ENCODE data around the gene KANTR.

The KANTR gene, protein sequence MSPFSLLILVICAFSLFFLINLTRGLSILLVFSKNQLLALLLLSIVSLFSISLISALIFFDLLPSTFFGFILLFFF

DNA sequence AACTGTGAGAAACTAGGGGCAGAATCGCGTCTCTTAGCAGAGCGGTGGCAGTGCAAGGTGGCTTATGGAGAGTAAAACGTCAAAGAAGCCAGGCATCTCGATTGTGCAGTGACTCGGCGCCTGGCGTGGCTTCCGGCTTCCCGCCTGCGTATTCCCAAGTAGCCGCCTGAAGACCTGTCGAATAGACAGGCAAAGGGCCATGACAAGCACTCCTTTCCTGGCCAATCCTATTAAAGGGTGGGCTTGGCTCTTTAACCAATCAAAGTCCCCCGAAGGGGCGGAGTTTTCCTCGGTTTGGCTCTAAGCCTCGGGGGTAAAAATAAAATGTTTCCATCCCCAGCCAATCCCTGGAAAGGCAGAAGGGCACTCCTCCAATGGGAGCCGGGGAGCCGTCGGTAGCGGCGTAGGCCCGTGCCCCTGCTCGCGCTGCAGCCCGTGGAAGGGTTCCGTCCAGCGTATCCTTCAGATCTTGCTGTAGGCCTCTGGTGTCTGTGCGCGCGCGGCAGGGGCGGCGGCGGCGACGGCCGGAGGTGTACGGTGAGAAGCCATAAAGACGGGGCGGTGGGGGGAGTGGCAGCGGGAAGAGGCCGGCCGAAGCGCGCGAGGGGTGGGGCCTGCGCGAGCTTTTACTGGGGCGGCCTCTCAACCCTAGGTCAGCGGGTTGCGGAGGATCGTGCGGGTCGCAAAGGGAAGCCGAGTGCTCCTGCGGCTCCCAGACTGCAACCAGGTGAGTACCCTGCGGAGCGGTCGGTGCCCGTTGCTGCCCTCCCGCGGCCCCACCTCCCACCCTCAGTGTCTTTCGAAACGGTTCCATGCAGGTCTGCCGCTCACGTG is at the start of gene KANTR:
Gene KANTR, plus strand, starts transcription at position 395 of the 834 bp plus-strand sequence. CDS start 30,131 bp downstream, outside the sequence.
- peak; percentile 71 for DNase-seq

DNA sequence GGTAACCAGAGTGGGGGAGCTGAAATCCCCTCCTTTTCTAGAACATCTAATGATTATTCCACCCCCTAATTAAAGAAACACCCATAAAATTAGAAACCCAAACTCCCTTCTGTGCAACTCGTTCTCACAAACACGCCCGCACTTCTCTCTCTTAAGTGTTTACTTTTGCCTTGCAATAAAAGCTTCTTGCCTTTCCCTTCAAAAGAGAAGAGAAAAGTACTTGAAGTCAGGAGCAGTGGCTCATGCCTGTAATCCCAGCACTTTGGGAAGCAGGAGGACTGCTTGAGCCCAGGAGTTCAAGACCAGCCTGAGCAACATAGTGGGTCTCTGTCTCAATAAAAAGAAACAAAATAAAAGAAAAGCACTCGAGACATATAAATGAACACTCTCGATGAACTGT is 48.9 kb upstream of the KANTR start:
- no peak for DNase-seq

DNA sequence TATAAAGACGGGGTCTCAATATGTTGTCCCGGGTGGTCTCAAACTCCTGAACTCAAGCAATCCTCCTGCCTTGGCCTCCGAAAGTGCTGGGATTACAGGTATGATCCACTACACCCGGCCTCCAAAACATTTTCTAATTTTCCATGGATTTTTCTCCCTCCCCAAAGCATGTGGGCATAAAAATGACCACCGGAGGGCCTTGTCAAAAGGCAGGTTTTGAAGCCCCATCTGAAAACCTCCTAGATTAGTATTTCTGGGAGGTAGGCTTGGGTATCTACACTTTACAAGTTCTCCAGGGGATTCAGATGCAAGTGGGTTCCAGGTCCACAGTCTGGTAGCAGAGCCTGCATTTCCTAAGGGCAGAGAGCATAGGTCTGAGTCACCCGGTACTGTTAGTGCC is 46.7 kb upstream of the KANTR start:
- DNase-seq, result no peak

DNA sequence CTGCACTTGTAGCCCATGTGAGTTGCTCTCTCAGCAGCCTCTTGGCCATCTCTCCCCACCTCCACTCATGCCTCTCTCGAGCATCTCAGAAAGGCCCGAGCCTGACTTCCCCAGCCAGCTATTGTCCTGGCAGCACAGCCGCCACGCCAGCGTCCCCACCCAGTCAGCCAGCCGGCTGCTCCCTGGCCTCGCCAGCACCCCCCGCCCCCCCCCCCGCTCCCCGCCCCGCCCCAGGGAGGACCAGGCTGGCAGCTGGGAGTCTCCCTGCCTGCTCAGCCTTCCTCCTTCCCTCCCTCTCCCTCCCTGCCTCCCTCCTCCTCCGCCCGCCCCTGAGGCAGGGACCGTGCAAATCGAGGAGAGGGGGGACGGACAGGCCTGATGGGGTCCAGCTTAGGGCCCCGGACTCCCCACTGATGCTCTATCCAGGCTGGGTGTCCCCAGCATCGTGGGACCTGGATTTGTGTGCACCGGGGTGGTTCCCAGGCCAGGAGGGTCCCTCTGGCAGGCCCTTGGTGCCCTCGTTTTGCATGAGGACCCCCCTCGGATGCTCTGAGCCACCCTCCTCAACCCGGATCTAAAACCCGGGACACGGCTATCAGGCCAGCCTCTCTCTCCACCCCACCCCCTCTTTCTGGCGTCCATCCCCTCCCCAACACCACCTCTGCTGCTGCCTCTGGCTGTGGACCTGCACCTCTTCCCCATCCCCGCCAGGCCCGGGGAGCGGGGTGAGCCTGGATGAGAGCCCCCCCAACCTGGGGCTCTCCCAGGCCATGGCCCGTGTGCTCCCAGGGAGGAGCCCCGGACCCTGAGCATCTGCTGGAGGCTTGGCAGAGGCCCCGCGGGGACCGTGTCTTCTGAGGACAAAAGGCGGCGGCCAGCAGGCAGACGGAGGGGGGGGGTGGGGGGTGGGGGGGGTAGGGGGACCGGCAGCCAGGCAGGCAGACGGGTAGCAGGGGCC is 45.5 kb upstream of the KANTR start, which contains the start of gene GPR173:
Gene GPR173, plus strand, starts transcription at position 621 of the 958 bp plus-strand sequence. CDS start 27,833 bp downstream, outside the sequence.
- no peak for DNase-seq

- no peak for DNase-seq
These were observed 44.8 kb upstream of the KANTR start for GRCh38 chrX:53049127-53049517.

DNA sequence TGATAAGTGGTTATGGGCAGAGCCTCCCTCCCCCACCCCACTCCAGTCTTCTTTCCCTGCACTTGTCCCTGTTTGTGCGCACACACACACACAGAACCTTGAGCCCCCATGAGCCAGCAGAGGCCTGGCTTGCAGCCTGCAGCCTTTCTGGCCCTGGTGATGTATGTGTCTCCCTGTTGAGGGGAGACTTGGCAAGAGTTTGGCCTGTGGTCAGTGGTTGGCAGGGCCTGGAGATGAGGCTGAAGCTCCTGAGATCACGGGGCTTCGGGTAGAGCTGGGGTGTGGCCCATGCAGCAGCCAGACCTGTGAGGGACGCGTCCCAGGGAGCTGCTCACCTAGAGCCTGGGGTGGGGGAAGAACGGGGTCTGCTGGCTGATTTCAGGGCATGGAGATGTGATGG is 43.1 kb upstream of the KANTR start:
- DNase-seq, result no peak

DNA sequence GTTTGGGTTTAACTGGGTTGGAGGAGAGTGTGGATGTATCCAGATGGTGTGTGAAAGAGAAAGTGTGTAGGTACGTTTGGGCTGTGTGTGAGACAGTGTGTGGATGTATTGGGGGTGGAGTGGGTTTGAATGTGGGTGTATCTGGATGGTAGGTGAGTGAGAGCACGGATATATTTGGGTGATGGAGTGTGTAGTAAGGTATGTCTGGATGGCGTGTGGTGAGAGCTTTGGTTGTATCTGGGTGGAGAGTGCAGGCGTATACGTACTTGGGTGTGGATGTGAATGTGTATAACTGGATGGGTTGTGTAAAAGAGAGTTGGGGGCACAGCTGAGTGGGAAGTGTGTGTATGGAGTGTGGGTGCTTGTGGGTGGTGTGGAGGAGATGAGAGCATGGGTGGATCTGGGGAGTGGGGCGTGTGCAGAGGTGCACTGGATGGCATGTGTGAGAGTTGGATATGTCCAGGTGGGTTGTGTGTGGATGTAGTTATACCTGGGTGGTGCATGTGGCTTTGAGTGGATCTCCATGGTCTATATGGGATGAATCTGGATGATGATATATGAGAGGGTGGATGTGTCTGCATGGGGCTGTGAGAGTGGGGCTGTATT is 38.6 kb upstream of the KANTR start:
- no peak for DNase-seq

DNA sequence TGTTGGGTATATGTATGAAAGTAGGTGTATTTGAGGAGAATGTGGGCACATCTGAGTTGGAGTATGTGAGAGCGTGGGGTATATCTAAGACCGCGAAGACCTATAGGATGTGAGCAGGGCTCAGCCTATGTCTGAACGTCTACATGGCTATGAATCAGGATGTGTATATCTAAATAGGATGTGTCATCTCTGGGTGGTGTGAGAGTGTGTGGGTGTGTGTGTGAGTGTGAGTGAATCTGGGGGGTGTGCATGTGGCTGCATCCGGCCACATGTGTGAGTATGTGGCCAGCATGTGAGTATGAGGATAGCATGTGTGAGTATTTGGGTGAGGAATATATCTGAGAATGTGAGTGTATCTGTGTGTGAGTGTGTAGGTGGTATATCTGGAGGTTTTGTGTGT is 37.6 kb upstream of the KANTR start:
- DNase-seq, result no peak

DNA sequence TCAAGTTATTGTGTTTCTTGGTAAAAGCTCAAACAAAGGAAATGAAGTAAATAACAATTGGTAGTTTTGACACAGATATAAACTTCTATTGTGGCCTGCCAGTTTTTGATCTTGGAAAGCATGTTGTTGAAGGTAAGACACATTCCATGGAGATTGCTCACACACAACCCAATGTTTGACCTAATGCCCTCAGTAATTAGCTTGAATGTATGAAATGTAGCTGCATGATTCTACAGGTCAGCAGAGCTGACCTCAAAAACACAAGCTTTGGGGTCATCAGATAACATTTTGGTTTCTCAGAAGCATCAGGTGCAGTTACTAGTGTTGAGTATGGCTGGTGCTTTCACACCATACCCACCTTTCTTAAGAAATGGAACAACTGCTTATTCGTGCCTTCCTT is 28.8 kb upstream of the KANTR start:
- no peak for DNase-seq

- DNase-seq, result no peak
These were observed 22.9 kb upstream of the KANTR start for GRCh38 chrX:53071064-53071463.

DNA sequence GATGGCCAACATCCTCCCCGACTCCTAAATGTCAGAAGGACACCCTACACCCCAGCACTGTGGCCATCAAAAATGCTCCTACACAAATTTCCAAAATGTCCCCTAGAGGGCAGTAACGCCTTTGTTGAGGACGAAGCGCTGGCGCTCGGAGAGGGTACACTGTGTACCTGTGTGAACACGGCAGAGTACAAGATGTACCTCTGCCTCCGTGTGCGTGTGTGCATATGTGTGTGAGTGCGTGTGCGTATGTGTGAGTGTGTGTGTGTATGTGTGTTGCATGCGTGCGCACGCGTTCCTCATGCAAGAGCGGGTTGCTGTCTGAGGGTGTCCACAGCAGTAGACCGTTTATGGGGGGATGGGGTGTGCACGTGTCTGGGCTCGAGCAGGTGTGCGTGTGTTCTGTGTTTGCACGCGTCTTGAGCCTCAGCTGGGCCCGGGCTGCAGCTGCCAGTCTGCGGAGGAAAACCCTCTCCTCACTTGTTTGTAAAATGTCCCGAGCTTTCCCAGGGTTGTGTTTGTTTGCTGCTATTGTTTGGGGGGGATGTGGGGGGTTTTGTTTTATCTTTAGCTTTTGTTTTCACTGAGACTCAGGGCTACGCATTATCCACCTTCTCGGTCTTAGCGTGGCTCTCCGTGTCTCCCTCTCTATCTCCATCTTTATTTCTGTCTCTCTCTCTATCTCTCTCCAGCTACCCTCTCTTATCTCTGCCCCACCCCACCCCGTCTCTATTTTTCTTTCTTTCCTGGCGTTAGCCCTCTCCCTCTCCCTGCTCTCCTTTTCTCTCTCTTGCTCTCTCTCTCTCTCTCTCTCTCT is 22.1 kb upstream of the KANTR start:
- peak; percentile 63 for DNase-seq

DNA sequence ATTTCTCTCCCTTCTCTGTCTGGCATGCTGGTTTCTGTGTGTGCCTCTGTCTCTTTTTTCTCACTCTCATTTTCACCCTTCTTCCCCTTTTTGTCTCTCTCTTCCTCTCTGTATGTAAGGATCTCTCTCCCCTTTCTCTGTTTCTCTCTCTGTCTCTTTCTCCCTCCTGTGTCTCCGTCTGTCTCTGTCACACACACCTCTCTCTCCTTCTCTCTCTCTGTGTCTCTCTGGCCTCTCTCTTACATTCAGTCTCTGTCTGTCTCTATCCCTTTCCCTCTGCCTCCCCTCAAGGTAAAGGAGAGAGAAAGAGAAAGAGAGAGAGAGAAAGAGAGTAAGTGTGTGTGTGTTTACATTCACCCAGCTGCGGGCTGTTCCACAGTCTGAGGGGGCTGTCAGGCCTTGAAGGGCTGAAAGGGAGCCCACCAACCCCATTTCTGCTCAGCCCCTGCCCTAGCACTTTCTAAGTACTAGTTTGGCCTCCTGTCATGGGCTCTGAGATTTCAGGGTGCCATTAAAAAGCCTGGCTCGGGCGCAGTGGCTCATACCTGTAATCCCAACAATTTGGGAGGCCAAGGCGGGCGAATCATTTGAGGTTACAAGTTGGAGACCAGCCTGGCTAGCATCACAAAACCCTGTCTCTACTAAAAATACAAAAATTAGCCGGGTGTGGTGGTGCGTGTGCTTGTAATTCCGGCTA is 21.4 kb upstream of the KANTR start:
- DNase-seq, result no peak

DNA sequence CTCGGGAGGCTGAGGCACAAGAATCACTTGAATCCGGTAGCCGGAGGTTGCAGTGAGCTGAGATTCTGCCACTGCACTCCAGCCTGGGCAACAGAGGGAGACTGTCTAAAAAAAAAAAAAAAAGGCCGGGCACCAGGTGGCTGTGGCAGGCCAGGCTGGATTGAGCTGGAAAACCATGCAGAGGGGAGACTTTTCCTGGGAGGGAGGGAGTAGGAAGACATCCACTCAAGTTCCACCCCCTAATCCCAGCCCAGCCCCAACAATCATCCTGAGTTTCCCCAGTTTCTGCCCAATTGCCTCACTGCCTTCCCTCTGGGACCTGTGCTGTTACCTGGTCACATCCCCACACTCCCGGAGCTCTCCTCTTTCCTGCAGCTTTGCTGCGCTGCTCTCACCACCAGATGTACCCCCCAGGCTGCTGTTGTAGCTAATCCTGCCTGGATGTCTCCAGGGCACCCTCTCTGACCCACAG is 20.8 kb upstream of the KANTR start:
- no peak for DNase-seq

- DNase-seq, result no peak
These were observed 18.9 kb upstream of the KANTR start for GRCh38 chrX:53075011-53075410.

DNA sequence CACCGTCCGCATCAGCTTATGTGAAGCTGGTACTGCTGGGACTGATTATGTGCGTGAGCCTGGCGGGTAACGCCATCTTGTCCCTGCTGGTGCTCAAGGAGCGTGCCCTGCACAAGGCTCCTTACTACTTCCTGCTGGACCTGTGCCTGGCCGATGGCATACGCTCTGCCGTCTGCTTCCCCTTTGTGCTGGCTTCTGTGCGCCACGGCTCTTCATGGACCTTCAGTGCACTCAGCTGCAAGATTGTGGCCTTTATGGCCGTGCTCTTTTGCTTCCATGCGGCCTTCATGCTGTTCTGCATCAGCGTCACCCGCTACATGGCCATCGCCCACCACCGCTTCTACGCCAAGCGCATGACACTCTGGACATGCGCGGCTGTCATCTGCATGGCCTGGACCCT is 17.3 kb upstream of the KANTR start:
- no peak for DNase-seq

DNA sequence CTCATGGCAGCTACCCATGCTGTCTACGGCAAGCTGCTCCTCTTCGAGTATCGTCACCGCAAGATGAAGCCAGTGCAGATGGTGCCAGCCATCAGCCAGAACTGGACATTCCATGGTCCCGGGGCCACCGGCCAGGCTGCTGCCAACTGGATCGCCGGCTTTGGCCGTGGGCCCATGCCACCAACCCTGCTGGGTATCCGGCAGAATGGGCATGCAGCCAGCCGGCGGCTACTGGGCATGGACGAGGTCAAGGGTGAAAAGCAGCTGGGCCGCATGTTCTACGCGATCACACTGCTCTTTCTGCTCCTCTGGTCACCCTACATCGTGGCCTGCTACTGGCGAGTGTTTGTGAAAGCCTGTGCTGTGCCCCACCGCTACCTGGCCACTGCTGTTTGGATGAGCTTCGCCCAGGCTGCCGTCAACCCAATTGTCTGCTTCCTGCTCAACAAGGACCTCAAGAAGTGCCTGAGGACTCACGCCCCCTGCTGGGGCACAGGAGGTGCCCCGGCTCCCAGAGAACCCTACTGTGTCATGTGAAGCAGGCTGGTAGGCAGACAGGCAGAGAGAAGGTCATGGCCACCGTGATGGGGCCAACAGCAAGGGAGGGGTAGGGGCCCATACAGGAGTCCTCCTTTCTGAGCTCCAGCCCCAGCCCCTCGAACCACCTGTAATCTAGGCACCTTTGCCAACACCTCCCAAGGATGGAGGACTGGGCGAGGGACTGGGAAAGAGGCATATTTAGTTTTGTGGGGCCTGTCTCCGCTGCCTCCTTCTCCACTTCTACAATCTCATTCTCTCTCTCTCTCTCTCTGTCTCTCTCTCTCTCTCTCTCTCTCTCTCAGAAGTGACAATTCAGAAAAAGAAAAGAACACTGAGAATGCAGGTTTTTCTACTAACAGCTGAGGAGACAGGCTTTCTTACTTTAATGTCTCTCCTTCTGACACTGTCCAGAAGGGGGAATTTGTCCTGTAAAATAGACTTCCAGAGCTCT is 16.4 kb upstream of the KANTR start:
- no peak for DNase-seq

- DNase-seq, result no peak
These were observed 15.0 kb upstream of the KANTR start for GRCh38 chrX:53078943-53079342.

DNA sequence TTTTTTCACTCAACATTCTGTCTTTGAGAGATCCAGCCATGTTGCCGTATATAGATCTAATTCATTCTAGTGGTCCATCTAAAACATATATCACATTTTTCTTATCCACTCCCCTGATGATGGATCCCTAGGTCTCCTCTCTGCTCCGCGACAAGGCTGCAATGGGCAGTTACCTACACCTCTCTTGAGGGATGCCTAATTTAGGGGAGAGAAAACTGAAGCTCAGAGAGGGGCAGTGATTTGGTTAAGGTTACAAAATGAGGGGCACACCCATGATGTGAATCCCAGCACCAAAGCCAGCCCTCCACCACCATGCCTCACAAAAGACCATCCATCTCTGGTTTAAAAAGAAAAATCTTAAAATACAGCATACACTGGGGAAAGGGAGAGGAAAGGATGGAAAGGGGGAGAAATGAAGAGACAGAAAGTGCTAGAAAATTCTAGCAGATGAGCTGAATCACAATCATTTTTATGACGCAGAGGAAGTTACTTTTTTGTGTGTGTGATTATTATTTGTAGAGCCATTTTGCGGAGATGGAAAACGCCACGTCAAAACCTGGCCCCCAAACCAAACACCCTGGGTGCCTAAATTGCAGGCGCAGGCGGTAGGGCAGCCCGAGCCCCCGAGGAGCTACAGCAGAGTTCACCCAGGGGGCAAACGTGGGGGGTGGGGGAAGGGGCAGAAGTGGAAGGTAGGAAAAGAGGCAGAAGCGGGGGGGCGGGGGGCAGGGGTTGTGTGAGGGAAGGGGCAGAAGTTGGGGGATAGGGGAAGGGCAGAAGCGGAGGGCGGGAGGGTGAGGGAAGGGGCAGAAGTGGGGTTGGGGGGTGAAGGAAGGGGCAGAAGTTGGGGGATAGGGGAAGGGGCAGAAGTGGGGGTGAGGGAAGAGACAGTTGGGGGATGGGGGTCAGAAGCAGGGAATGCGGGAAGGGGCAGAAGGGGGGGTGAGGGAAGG is 13.0 kb upstream of the KANTR start:
- DNase-seq, result no peak
